Prostate gland (tissue), 2 donors: ENCODE data around the gene TSEN54.

Source experiments
- POLR2A ChIP-seq: fragments of 450-650 bp; IDR thresholded peaks from one replicate; pipeline ENCODE4 v1.6.1; 2016; ENCODE audit warnings: antibody characterized with exemption, mild to moderate bottlenecking
- TF ChIP-seq, protein P1 (sequence below), 4 experiments: fragments of 200-600 bp in 2 of 4; fragments of 450-650 bp in 2 of 4; sonication (generic) in 2 of 4; IDR thresholded peaks; 1 replicate in 3 of 4; 2 replicates in 1 of 4; pipeline ENCODE4 v1.5.1; 2016 to 2019; ENCODE audit warnings: antibody characterized with exemption in 4 of 4, mild to moderate bottlenecking in 2 of 4, moderate library complexity in 2 of 4

DNA sequence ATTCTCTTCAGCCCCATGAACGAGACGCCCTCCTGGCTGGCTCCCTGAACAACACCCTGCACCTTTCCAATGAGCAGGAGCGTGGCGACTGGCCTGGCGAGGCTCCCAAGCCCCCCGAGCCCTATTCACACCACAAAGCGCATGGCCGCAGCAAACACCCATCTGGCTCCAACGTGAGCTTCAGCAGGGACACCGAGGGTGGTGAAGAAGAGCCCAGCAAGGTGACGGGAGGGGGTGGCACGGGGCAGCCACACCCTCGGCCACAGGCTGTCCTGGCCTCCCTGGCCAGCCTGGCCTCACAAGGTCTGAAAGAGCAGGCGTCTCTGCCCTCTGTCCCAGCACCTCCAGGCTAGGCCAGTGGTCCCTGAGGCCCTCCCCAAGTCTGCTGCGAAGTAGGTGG is 24.6 kb upstream of the TSEN54 start:
- TF ChIP-seq, protein P1, sequence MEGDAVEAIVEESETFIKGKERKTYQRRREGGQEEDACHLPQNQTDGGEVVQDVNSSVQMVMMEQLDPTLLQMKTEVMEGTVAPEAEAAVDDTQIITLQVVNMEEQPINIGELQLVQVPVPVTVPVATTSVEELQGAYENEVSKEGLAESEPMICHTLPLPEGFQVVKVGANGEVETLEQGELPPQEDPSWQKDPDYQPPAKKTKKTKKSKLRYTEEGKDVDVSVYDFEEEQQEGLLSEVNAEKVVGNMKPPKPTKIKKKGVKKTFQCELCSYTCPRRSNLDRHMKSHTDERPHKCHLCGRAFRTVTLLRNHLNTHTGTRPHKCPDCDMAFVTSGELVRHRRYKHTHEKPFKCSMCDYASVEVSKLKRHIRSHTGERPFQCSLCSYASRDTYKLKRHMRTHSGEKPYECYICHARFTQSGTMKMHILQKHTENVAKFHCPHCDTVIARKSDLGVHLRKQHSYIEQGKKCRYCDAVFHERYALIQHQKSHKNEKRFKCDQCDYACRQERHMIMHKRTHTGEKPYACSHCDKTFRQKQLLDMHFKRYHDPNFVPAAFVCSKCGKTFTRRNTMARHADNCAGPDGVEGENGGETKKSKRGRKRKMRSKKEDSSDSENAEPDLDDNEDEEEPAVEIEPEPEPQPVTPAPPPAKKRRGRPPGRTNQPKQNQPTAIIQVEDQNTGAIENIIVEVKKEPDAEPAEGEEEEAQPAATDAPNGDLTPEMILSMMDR (IDR thresholded peaks at IDR 0.05), result no peak
- no peak for TF ChIP-seq POLR2A
